ENCODE measurements around the gene GALK1.

- TF ChIP-seq CTCF (IDR thresholded peaks at IDR 0.05) (no peak), ZFX (IDR thresholded peaks at IDR 0.05; ENCODE audit: borderline replicate concordance) (no peak)
Observed at GRCh38 chr17:75808549-75808904, 43.5 kb upstream of the GALK1 start.

Data from 22Rv1 (cell line).